ENCODE data around the gene GPR34. TPM values are rescaled to one million over a fixed set of nuclear protein-coding genes. Genes with fewer than 3 reads are reported as not detected.
"Not testable (repeated sequence)": the region's sequence is repeated elsewhere in the genome, so short reads cannot be mapped to it uniquely, and the experiment has no call there.

Gene GPR34
- total RNA-seq, 2 experiments from 2014 or later: 0.67 to 1.3 TPM

- Mint-ChIP-seq H3K36me3 (peaks cover 13% of the 10 kb centered on the region), H3K27ac (peak overlapping the region; percentile 73), H3K9me3 (ENCODE audit: low read depth) (no peaks in the 10 kb centered on the region), H3K27me3 (no peaks in the 10 kb centered on the region), H3K4me1 (peaks cover 38% of the 10 kb centered on the region), H3K4me3 (no peak overlapping the region)
- ATAC-seq: no peak
- CTCF ChIA-PET: no interaction called here
- no peak for DNase-seq
These were observed 17.1 kb downstream of the GPR34 start for GRCh38 chrX:41705680-41706374.

GRCh38 chrX:41707218-41707617 lies 18.4 kb downstream of the GPR34 start:
- Mint-ChIP-seq H3K27ac (no peak overlapping the region), H3K36me3 (peaks cover 13% of the 10 kb centered on the region), H3K9me3 (ENCODE audit: low read depth) (no peaks in the 10 kb centered on the region), H3K4me1 (peaks cover 46% of the 10 kb centered on the region), H3K27me3 (no peaks in the 10 kb centered on the region), H3K4me3 (no peak overlapping the region)
- DNase-seq (no peak), ATAC-seq (no peak)
- CTCF ChIA-PET: interaction anchor here (0.8 to 1.5 kb wide), 2 partner anchors 30 to 53 kb away, joined by 3 read pairs; no protein-coding TSS in a partner anchor

- CTCF ChIA-PET: interaction anchor here (1.5 kb wide), 1 partner anchor 29 kb away, joined by 3 read pairs; no protein-coding TSS in a partner anchor
- Mint-ChIP-seq H3K27me3 (no peaks in the 10 kb centered on the region), H3K4me3 (no peak overlapping the region), H3K4me1 (peaks cover 42% of the 10 kb centered on the region), H3K9me3 (ENCODE audit: low read depth) (no peaks in the 10 kb centered on the region), H3K36me3 (peaks cover 14% of the 10 kb centered on the region), H3K27ac (no peak overlapping the region)
- ATAC-seq: no peak
- no peak for DNase-seq
These were observed 19.7 kb downstream of the GPR34 start for GRCh38 chrX:41708486-41708885.

- no peaks in the 10 kb centered on the region for H3K9me3 Mint-ChIP-seq (ENCODE audit: low read depth)
- no peak overlapping the region for H3K27ac Mint-ChIP-seq
- DNase-seq (no peak), ATAC-seq (no peak)
- peaks cover 24% of the 10 kb centered on the region for H3K4me1 Mint-ChIP-seq
- CTCF ChIA-PET: no interaction called here
- no peaks in the 10 kb centered on the region for H3K27me3 Mint-ChIP-seq
- no peak overlapping the region for H3K4me3 Mint-ChIP-seq
- H3K36me3 Mint-ChIP-seq: peaks cover 14% of the 10 kb centered on the region
These were observed 22.4 kb downstream of the GPR34 start for GRCh38 chrX:41711021-41711667.

GRCh38 chrX:41716222-41716621 lies 27.4 kb downstream of the GPR34 start:
- DNase-seq (no peak), ATAC-seq (no peak)
- Mint-ChIP-seq H3K4me1 (peaks cover 43% of the 10 kb centered on the region), H3K36me3 (peaks cover 42% of the 10 kb centered on the region), H3K27ac (peak overlapping the region; percentile 7), H3K9me3 (ENCODE audit: low read depth) (no peaks in the 10 kb centered on the region), H3K4me3 (no peak overlapping the region), H3K27me3 (no peaks in the 10 kb centered on the region)
- CTCF ChIA-PET: no interaction called here

GRCh38 chrX:41716767-41717473 lies 28.1 kb downstream of the GPR34 start:
- peaks cover 44% of the 10 kb centered on the region for H3K4me1 Mint-ChIP-seq
- H3K4me3 Mint-ChIP-seq: no peak overlapping the region
- H3K27me3 Mint-ChIP-seq: no peaks in the 10 kb centered on the region
- DNase-seq (no peak), ATAC-seq (no peak)
- H3K36me3 Mint-ChIP-seq: peaks cover 42% of the 10 kb centered on the region
- CTCF ChIA-PET: no interaction called here
- no peaks in the 10 kb centered on the region for H3K9me3 Mint-ChIP-seq (ENCODE audit: low read depth)
- no peak overlapping the region for H3K27ac Mint-ChIP-seq

GRCh38 chrX:41718481-41719235 lies 29.9 kb downstream of the GPR34 start:
- ATAC-seq: no peak
- DNase-seq: no peak
- Mint-ChIP-seq H3K4me1 (peaks cover 61% of the 10 kb centered on the region), H3K4me3 (no peak overlapping the region), H3K27ac (no peak overlapping the region), H3K36me3 (peaks cover 37% of the 10 kb centered on the region), H3K9me3 (ENCODE audit: low read depth) (no peaks in the 10 kb centered on the region), H3K27me3 (no peaks in the 10 kb centered on the region)
- CTCF ChIA-PET: no interaction called here

GRCh38 chrX:41719610-41720009 lies 30.8 kb downstream of the GPR34 start:
- Mint-ChIP-seq H3K27ac (peak overlapping the region; percentile 71), H3K4me1 (peaks cover 68% of the 10 kb centered on the region), H3K36me3 (peaks cover 31% of the 10 kb centered on the region)
- DNase-seq; ATAC-seq; H3K27me3 Mint-ChIP-seq; H3K9me3 Mint-ChIP-seq (ENCODE audit: low read depth); CTCF ChIA-PET; H3K4me3 Mint-ChIP-seq: not testable (repeated sequence)

GRCh38 chrX:41720125-41720779 lies 31.5 kb downstream of the GPR34 start:
- Mint-ChIP-seq H3K4me1 (peaks cover 68% of the 10 kb centered on the region), H3K36me3 (peaks cover 30% of the 10 kb centered on the region), H3K9me3 (ENCODE audit: low read depth) (no peaks in the 10 kb centered on the region), H3K27me3 (no peaks in the 10 kb centered on the region), H3K4me3 (no peak overlapping the region), H3K27ac (peak overlapping the region; percentile 78)
- CTCF ChIA-PET: no interaction called here
- DNase-seq (peak; percentile 89), ATAC-seq (peak; percentile 90)

GRCh38 chrX:41721590-41721989 lies 32.8 kb downstream of the GPR34 start:
- Mint-ChIP-seq H3K4me3 (no peak overlapping the region), H3K9me3 (ENCODE audit: low read depth) (no peaks in the 10 kb centered on the region), H3K4me1 (peaks cover 59% of the 10 kb centered on the region), H3K36me3 (peaks cover 30% of the 10 kb centered on the region), H3K27me3 (no peaks in the 10 kb centered on the region), H3K27ac (peak overlapping the region; percentile 69)
- ATAC-seq: peak; percentile 43
- CTCF ChIA-PET: no interaction called here
- no peak for DNase-seq

- CTCF ChIA-PET: no interaction called here
- no peak for ATAC-seq
These were observed 33.4 kb downstream of the GPR34 start for GRCh38 chrX:41722214-41722613.

GRCh38 chrX:41722816-41723618 lies 34.2 kb downstream of the GPR34 start:
- H3K27me3 Mint-ChIP-seq: no peaks in the 10 kb centered on the region
- CTCF ChIA-PET: no interaction called here
- H3K27ac Mint-ChIP-seq: peak overlapping the region; percentile 49
- H3K4me1 Mint-ChIP-seq: peaks cover 57% of the 10 kb centered on the region
- no peak overlapping the region for H3K4me3 Mint-ChIP-seq
- H3K9me3 Mint-ChIP-seq (ENCODE audit: low read depth): no peaks in the 10 kb centered on the region
- no peak for ATAC-seq
- peaks cover 21% of the 10 kb centered on the region for H3K36me3 Mint-ChIP-seq
- DNase-seq: no peak

More at GRCh38 chrX:41722214-41722613, 33.4 kb downstream of the GPR34 start:
- peak overlapping the region; percentile 69 for H3K27ac Mint-ChIP-seq
- no peaks in the 10 kb centered on the region for H3K9me3 Mint-ChIP-seq (ENCODE audit: low read depth)
- H3K36me3 Mint-ChIP-seq: peaks cover 25% of the 10 kb centered on the region
- H3K4me1 Mint-ChIP-seq: peaks cover 54% of the 10 kb centered on the region
- no peak for DNase-seq
- H3K4me3 Mint-ChIP-seq: no peak overlapping the region
- no peaks in the 10 kb centered on the region for H3K27me3 Mint-ChIP-seq

Measured in activated CD8-positive, alpha-beta memory T cell treated with anti-CD3 and anti-CD28 coated beads, Interleukin-2, amount 10 ng/mL, durations not matched to agents 7 days and 5 days (primary cell).